GM19025 (cell line): Measurements from ENCODE around the gene CTNNB1.

Experiments
- ATAC-seq: cut with Tn5 transposase; IDR thresholded peaks from one replicate; pipeline ENCODE4 v1.9.1; 2021; ENCODE audit warnings: mild to moderate bottlenecking, low read depth, moderate library complexity; ENCODE audit not compliant: unreplicated experiment

Gene CTNNB1

GRCh38 chr3:41198950-41199865 lies at the start of gene CTNNB1:
CTNNB1 (plus strand) TSS chr3:41199505; CDS start chr3:41224069, 24,564 bp downstream.
- peak; percentile 66 for ATAC-seq

DNA sequence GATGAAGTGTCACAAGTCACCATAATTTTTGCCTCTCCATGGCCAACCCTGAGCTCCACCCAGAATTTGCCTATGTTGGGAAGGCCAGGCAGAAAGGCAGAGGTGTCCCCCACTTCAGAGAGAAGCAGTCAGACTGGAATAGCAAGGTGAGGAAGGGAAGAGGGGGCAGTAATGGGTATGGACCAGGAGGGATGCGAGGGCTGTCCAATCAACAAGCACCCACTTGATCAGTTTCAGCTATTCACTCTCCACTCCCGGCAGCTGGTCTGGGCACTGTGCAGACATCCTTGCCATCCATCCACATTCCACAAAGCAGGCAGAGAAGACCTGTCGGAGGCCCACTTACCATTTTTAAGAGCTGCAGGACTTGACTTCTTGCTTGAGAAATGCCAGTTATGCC lies 43.5 kb upstream of the CTNNB1 start:
- ATAC-seq = no peak

- no peak for ATAC-seq
Observed at GRCh38 chr3:41158947-41159346, 40.4 kb upstream of the CTNNB1 start.

GRCh38 chr3:41159588-41160189 lies 39.6 kb upstream of the CTNNB1 start:
- ATAC-seq = no peak

DNA sequence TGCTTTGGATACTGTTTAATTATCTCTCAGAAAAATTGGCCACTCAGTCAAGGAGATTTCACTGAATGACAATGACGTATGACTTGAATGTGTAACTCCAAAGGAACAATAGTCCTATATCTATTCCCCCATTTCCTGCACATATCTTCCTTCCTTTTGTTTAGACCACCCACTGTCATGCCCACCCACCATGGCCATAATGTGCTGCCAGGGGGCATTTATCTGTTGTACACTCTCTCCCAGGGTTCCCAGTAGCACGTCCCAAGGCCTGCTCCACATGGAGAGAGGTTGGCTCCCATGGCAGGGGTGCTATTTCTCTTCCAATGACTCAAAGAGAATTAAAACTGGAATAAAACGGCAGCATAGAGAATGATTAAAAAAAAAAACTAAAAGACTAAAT lies 36.8 kb upstream of the CTNNB1 start:
- ATAC-seq = no peak

GRCh38 chr3:41163006-41163405 lies 36.3 kb upstream of the CTNNB1 start:
- ATAC-seq = no peak

DNA sequence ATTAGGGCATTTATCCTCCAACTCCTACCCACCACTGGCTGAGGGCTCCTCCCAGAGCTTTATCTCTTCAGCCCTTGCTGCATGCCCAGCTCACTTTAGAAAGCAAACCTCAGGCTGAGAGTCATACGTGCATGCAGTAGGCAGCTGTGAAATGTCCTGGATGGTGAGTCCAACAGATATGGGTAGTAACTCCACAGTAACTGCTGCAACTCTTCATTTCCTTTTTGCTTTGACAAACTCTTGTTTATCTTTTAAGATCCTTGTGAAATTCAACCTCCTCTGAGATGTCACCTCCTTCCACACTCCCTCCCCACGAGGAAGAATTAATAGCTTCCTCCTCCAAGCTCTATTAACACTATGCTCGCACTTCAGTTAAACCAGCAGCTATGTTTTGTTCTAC lies 35.9 kb upstream of the CTNNB1 start:
- ATAC-seq = no peak

DNA sequence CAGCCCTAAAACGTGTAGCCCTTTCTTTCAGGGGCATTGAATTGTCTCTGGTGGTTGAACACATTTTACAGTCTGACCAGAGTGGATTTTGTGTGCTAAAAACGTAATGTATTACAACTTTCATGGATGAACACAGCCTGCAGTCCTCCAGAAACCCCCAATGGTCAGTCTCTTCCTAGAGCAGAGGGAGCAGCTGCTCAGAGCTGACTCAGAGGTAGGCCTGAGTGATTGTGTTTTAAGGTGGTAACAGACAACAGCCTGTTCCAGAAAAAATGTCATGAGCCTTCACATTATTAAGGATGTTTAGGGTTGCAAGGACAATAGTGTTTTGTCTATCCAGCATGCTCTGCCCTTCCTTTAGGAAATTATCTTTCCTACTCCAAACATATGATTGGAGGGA lies 34.5 kb upstream of the CTNNB1 start:
- ATAC-seq = no peak

DNA sequence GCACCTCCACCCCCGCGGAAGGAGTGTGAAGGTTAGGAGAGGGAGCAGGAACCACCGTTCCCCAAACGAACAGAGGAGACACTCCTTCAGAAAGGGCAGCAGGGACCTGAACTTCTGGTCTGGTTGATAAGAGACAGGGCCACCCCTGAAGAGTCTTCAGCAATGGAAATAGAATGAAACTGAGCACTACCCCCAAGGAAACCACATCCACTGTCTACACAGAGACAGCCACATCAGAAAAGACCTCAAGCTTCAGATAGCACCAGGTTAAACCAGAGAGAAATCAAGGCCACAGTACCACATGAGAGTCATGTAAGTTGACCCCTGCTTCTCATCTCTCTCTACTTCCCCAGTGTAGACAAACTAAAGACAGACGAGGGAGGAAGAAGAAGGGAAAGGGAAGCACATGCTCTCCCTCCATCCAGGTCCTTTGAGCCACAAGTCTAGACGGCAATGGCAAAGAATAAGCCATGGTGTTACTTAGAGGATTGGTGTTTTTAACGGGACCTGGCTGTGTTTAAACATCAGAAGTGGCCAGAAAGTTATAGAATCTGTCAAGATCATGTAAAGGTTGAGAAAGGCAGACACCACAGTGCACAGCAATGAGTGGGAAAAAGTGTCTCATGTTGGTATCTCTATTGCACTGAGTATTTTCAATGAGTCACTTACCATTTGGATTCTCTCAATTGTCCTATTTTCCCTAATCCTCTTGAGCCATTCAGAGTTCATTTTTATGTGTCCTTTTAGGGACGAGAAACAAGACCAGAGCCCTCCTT lies 31.4 kb upstream of the CTNNB1 start:
- no peak for ATAC-seq

DNA sequence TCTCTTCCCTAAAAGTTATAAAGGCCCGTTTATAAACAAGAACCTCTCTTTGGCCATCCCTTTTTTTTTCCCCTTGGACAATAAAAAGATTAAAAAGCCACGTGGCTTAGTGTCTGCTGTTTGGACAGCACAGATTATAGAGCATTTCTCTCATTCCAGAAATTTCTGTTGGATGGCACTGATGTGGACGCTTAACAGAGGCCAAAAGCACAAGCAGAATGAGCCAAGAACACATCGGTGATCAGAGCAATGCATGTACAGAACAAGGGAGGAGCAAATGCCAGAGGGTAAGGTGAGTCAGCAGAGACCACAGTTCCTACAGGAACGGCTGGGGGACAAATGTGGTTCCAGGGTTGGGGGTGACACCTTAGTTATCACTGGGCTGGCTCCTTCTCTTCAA lies 30.3 kb upstream of the CTNNB1 start:
- ATAC-seq = no peak

- ATAC-seq = no peak
Observed at GRCh38 chr3:41173926-41174885, 25.1 kb upstream of the CTNNB1 start.

DNA sequence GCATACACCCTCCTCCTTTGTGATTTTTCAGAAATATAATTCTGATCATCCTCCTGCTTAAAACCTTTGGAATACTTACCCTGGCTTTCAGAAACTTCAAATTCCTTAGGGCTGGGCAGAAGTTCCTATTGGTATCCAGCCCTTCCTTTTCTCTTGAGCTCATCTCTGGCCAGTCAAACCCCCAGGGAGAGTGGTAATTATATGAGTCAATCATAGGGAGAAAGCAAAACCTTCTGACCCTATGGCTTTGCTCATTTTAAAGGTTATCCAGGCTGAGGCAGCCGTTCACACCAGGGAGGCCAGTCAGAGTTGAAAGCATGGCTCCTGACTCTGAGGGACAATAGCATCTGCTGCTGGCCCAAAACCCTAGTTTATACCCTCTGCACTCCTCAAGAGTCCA lies 23.9 kb upstream of the CTNNB1 start:
- no peak for ATAC-seq

DNA sequence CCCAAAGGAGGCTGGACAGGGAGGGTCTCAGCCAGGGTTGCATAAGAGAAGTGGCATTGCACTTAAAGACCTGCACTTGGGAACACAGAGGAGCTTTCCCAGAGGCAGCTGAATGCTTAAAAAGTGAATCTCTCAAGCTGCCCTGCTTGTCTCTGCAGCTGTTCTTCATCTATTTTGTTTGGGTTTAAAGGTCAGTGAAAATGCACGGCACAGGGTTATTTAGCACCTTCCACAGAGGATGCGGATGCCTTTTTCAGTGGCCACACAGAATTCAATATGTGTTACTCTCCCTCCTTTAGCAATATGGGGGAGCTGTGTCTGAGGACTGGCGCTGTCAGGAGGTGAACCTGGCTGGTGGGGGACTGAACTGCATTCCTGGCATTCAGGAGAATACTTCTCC lies 22.7 kb upstream of the CTNNB1 start:
- ATAC-seq = no peak

- no peak for ATAC-seq
Observed at GRCh38 chr3:41178576-41178975, 20.7 kb upstream of the CTNNB1 start.

- no peak for ATAC-seq
Observed at GRCh38 chr3:41180396-41180795, 18.9 kb upstream of the CTNNB1 start.

DNA sequence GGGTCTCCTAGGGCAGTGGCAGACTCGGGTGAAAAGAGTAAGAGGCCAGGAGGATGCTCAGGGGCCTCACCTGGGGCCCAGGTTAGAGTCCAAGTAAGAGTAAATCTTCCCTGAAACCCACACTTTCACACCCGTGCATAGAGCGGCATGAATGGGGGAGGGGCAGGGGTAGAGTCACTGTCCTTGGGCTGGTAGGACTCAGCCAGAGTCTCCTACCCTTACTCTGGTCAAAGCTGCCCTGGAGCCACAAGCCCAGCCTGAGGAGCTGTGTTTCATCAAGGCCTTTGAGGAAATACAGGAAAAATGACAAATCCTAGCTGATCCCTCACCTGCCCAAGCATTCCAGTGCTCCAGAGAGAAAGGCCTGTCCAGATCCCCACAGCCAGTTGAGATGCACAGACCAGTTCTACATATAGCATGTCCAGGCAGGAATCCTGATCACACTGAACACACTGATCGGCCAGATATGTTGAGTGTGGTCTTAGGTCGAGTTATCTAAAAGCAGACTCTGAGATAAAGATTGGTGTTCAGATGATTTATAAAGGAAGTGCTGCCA lies 16.7 kb upstream of the CTNNB1 start:
- ATAC-seq = no peak

DNA sequence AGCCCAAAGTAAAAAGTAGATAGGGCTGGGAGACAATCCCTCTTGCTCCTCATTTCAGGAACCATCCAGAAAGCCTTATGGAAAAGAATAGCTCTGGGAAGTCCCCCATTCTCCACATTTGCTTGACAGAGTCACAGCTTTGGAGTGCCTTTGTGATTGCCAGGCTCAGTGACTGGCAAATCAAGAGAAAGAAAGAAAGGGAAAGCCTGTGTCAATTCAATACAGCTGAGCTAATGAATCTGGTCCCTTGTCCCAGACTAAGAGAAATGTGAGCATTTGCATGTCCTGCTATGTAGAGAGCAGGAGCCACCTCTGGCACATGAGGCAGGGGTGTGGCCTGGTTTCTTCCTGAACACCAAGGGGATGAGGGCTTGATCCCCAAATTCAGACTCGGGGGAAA lies 14.9 kb upstream of the CTNNB1 start:
- ATAC-seq = no peak

DNA sequence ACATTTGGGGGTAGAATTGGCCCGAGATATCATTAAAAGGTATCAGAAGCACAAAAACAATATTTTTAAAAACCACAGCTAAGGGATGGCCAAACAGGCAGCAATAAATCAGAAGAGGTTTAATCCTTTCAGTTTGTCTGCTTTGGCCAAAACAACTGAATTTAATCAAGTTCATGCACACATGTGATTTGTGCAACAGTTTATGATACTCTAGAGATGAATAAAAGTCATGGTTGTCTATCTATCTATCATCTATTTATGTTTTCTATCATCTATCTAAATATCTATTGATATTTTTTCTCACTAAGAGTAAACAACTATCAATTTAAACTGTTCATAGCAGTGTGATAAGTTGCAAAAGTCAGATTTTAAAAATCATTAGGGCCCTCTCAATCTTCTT lies 13.0 kb upstream of the CTNNB1 start:
- no peak for ATAC-seq

DNA sequence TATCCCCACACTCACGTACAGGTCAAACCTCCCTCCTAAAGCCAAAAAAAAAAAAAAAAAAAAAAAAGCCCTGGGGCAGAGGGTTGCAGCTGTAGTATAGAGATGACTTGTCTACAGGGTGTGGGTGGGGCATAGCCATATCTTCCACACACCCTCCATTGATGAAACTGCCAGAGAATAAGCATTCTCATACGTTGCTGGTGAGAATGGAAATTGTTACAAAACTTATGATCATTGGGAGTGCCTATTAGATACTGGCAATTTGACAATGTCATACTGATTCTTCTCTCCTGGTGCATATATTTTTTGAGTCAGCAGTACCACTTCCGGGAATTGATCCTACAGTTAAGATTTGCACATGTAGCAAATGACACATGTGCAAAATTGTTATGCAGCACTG lies 11.0 kb upstream of the CTNNB1 start:
- no peak for ATAC-seq
